WTC11 (cell line): ENCODE data around the gene BAK1. TPM values are rescaled to one million over a fixed set of nuclear protein-coding genes. Genes with fewer than 3 reads are reported as not detected.
A peak's percentile ranks its signal among the peaks of the same experiment; 100 is the strongest.

Source experiments
- ATAC-seq: fragments of 200-7000 bp; cut with Tn5 transposase; 2 replicates; pipeline ENCODE4 v1.10.0; 2021; ENCODE audit warnings: mild to moderate bottlenecking, moderate library complexity
- CTCF ChIA-PET: fragments of 300-600 bp; sonication (Branson Sonifier 250); formaldehyde crosslinking; loops from one replicate; lab custom pipeline; 2021; ENCODE audit warnings: antibody characterized with exemption; lab: Charles Lee
- POLR2A ChIA-PET: fragments of 350-600 bp; sonication (Branson Sonifier 250); formaldehyde crosslinking; loops from one replicate; lab custom pipeline; 2021; ENCODE audit warnings: antibody characterized with exemption; lab: Charles Lee
- DNase-seq: peaks from one replicate; pipeline ENCODE4 v3.0.0; 2021; ENCODE audit warnings: low spot score
- H3K27ac Mint-ChIP-seq: 2 replicates; pipeline ENCODE4 v1.8.0; 2021; ENCODE audit warnings: mixed read lengths
- H3K27me3 Mint-ChIP-seq: 2 replicates; pipeline ENCODE4 v1.8.0; 2021; ENCODE audit warnings: low read depth, mild to moderate bottlenecking, moderate library complexity, mixed read lengths
- H3K36me3 Mint-ChIP-seq: 2 replicates; pipeline ENCODE4 v1.8.0; 2021; ENCODE audit warnings: mixed read lengths
- H3K4me1 Mint-ChIP-seq: 2 replicates; pipeline ENCODE4 v1.8.0; 2022; ENCODE audit warnings: mixed read lengths
- H3K4me3 Mint-ChIP-seq: 2 replicates; pipeline ENCODE4 v1.8.0; 2021; ENCODE audit warnings: mild to moderate bottlenecking, moderate library complexity, mixed read lengths
- H3K9me3 Mint-ChIP-seq: 2 replicates; pipeline ENCODE4 v1.8.0; 2021; ENCODE audit warnings: mixed read lengths
- ATF2 ChIP-seq: sonication (generic); formaldehyde crosslinking; IDR thresholded peaks from 2 replicates; pipeline ENCODE4 v1.8.1; 2022; ENCODE audit warnings: low read depth, missing genetic modification reagents, borderline replicate concordance
- ELF4 ChIP-seq: sonication (generic); formaldehyde crosslinking; IDR thresholded peaks from 2 replicates; pipeline ENCODE4 v1.8.1; 2022; ENCODE audit warnings: low read depth, mild to moderate bottlenecking, moderate library complexity, missing genetic modification reagents
- GABPB1 ChIP-seq: sonication (generic); formaldehyde crosslinking; IDR thresholded peaks from 2 replicates; pipeline ENCODE4 v1.8.1; 2023; ENCODE audit warnings: mild to moderate bottlenecking, missing genetic modification reagents
- GRHL2 ChIP-seq: fragments of 250-450 bp; sonication (Bioruptor Pico); IDR thresholded peaks from 2 replicates; pipeline ENCODE4 v1.8.0; 2022; ENCODE audit warnings: mild to moderate bottlenecking, moderate library complexity; ENCODE audit not compliant: insufficient replicate concordance, severe bottlenecking
- HMGXB4 ChIP-seq: sonication (generic); formaldehyde crosslinking; IDR thresholded peaks from 2 replicates; pipeline ENCODE4 v1.8.1; 2023; ENCODE audit warnings: mild to moderate bottlenecking, moderate library complexity, missing genetic modification reagents
- MAX ChIP-seq: sonication (generic); formaldehyde crosslinking; IDR thresholded peaks from 2 replicates; pipeline ENCODE4 v1.8.0; 2022; ENCODE audit warnings: mild to moderate bottlenecking, missing genetic modification reagents
- NFATC4 ChIP-seq: fragments of 250-450 bp; sonication (Bioruptor Pico); IDR thresholded peaks from 2 replicates; pipeline ENCODE4 v1.9.0; 2021; ENCODE audit warnings: mild to moderate bottlenecking
- NFYB ChIP-seq: sonication (generic); formaldehyde crosslinking; conservative IDR thresholded peaks from 2 replicates; pipeline ENCODE4 v1.8.0; 2022; ENCODE audit warnings: low read depth, missing genetic modification reagents
- NR2C2 ChIP-seq: sonication (generic); formaldehyde crosslinking; IDR thresholded peaks from 2 replicates; pipeline ENCODE4 v1.8.0; 2022; ENCODE audit warnings: mild to moderate bottlenecking, missing genetic modification reagents
- RORB ChIP-seq: fragments of 250-450 bp; sonication (Bioruptor Pico); IDR thresholded peaks from 2 replicates; pipeline ENCODE4 v1.9.0; 2021; ENCODE audit warnings: mild to moderate bottlenecking
- TCF7 ChIP-seq: sonication (generic); formaldehyde crosslinking; IDR thresholded peaks from 2 replicates; pipeline ENCODE4 v1.8.0; 2022; ENCODE audit warnings: mild to moderate bottlenecking, low read depth, missing genetic modification reagents, moderate library complexity
- TEAD4 ChIP-seq: sonication (generic); formaldehyde crosslinking; IDR thresholded peaks from 2 replicates; pipeline ENCODE4 v1.8.0; 2022; ENCODE audit warnings: mild to moderate bottlenecking, missing genetic modification reagents
- ZNF219 ChIP-seq: sonication (generic); formaldehyde crosslinking; IDR thresholded peaks from 2 replicates; pipeline ENCODE4 v1.8.0; 2023; ENCODE audit warnings: missing genetic modification reagents, mild to moderate bottlenecking, borderline replicate concordance
- ZNF396 ChIP-seq: fragments of 250-450 bp; sonication (Bioruptor Pico); IDR thresholded peaks from 2 replicates; pipeline ENCODE4 v1.8.0; 2021; ENCODE audit warnings: mild to moderate bottlenecking, moderate library complexity, borderline replicate concordance
- ZNF416 ChIP-seq: fragments of 250-450 bp; sonication (Bioruptor Pico); IDR thresholded peaks from 2 replicates; pipeline ENCODE4 v1.9.0; 2021; ENCODE audit warnings: mild to moderate bottlenecking, inconsistent platforms
- ZNF423 ChIP-seq: fragments of 250-450 bp; sonication (Bioruptor Pico); IDR thresholded peaks from 2 replicates; pipeline ENCODE4 v2.1.2; 2022; ENCODE audit warnings: mild to moderate bottlenecking, moderate library complexity
- ZNF532 ChIP-seq: fragments of 250-450 bp; sonication (Bioruptor Pico); IDR thresholded peaks from 2 replicates; pipeline ENCODE4 v1.9.0; 2021; ENCODE audit warnings: mild to moderate bottlenecking, borderline replicate concordance
- total RNA-seq: library from RNA; stranded (reverse); gene quantifications from 3 replicates; pipeline ENCODE4 v1.2.3, GENCODE V29; 2021
- TF ChIP-seq, protein P1 (sequence below): sonication (generic); formaldehyde crosslinking; IDR thresholded peaks from 2 replicates; pipeline ENCODE4 v1.8.1; 2023; ENCODE audit warnings: mild to moderate bottlenecking, missing genetic modification reagents, borderline replicate concordance

BAK1 gene
- total RNA-seq, 1 experiment from 2014 or later: 40.5 TPM

DNA sequence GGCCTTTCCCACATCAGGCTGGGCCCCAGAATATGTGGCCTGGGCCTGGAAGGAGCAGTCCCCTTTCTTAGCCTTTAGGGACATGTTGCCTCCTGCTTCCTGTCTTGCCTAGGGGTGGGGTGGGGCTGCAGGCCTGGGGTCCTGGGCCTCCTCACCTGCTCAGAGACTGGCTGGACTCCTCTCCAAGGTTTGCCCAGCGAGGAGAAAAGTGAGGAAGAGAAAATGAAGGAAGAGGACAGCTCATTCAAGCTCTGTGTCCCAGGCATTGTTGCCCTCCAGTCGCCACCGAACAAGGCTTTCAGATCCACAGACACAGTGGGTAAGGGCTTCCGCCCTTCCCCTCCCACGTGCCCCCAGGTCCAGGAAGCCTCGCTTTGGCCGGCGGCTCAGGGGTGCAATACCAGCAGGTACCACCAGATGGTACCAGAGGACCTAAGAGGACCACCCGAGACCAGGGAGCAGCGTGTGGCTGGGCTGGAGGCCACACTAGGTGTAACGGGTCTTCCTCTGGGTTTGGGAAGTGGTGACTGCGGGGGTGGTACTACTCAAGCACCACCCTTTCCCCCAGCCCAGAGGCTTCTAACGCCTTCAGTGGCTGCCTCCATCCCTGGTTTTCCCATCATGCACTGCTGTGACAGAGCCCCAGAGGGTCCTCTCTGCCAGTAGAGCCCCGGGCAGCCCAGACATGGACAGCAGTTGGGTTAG, 5.5 kb upstream of the BAK1 start (continued):
- TF ChIP-seq ZNF532 (CRISPR knock-in tag): 0 out of 2 replicates have a peak, but pooled peaks have one; percentile 21

- POLR2A ChIA-PET: interaction anchor here (0.6 kb wide), 1 partner anchor 153 kb away, joined by 6 read pairs; no protein-coding TSS in a partner anchor
- Mint-ChIP-seq H3K4me3 (no peak overlapping the region), H3K27ac (no peak overlapping the region), H3K36me3 (no peaks in the 10 kb centered on the region), H3K9me3 (no peaks in the 10 kb centered on the region), H3K27me3 (no peaks in the 10 kb centered on the region), H3K4me1 (peaks cover 11% of the 10 kb centered on the region)
- CTCF ChIA-PET: interaction anchor here (0.9 to 4.8 kb wide), 7 partner anchors 16 to 307 kb away, joined by 3 to 29 read pairs (median 5); no protein-coding TSS in a partner anchor
- DNase-seq: no peak
- ATAC-seq: no peak
- TF ChIP-seq, protein P1, sequence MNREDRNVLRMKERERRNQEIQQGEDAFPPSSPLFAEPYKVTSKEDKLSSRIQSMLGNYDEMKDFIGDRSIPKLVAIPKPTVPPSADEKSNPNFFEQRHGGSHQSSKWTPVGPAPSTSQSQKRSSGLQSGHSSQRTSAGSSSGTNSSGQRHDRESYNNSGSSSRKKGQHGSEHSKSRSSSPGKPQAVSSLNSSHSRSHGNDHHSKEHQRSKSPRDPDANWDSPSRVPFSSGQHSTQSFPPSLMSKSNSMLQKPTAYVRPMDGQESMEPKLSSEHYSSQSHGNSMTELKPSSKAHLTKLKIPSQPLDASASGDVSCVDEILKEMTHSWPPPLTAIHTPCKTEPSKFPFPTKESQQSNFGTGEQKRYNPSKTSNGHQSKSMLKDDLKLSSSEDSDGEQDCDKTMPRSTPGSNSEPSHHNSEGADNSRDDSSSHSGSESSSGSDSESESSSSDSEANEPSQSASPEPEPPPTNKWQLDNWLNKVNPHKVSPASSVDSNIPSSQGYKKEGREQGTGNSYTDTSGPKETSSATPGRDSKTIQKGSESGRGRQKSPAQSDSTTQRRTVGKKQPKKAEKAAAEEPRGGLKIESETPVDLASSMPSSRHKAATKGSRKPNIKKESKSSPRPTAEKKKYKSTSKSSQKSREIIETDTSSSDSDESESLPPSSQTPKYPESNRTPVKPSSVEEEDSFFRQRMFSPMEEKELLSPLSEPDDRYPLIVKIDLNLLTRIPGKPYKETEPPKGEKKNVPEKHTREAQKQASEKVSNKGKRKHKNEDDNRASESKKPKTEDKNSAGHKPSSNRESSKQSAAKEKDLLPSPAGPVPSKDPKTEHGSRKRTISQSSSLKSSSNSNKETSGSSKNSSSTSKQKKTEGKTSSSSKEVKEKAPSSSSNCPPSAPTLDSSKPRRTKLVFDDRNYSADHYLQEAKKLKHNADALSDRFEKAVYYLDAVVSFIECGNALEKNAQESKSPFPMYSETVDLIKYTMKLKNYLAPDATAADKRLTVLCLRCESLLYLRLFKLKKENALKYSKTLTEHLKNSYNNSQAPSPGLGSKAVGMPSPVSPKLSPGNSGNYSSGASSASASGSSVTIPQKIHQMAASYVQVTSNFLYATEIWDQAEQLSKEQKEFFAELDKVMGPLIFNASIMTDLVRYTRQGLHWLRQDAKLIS (CRISPR knock-in tag): no peak
- TF ChIP-seq NFATC4 (CRISPR knock-in tag): no peak
- TF ChIP-seq ELF4: no peak
- TF ChIP-seq MAX (CRISPR knock-in tag): no peak
- no peak for TF ChIP-seq TEAD4 (CRISPR knock-in tag)
- TF ChIP-seq TCF7: no peak
- TF ChIP-seq ZNF423: no peak
- TF ChIP-seq NFYB: no peak
- no peak for TF ChIP-seq ZNF416 (CRISPR knock-in tag)
- TF ChIP-seq ZNF219 (CRISPR knock-in tag): no peak
- no peak for TF ChIP-seq GABPB1 (CRISPR knock-in tag)
- TF ChIP-seq ZNF396 (CRISPR knock-in tag): no peak
- TF ChIP-seq RORB: no peak
- no peak for TF ChIP-seq HMGXB4
- no peak for TF ChIP-seq GRHL2
- TF ChIP-seq NR2C2 (CRISPR knock-in tag): no peak
- no peak for TF ChIP-seq ZNF532 (CRISPR knock-in tag)
- TF ChIP-seq ATF2 (CRISPR knock-in tag): no peak
Observed at GRCh38 chr6:33584700-33585402, 4.8 kb upstream of the BAK1 start.
